GM18907 (cell line): ENCODE measurements around the gene CLTC.

Experiments used
- ATAC-seq: cut with Tn5 transposase; IDR thresholded peaks from one replicate; pipeline ENCODE4 v1.9.1; 2021; ENCODE audit warnings: mild to moderate bottlenecking, moderate library complexity; ENCODE audit not compliant: unreplicated experiment

Gene CLTC

GRCh38 chr17:59678918-59679317, 59.2 kb downstream of the CLTC start:
- ATAC-seq: no peak

DNA sequence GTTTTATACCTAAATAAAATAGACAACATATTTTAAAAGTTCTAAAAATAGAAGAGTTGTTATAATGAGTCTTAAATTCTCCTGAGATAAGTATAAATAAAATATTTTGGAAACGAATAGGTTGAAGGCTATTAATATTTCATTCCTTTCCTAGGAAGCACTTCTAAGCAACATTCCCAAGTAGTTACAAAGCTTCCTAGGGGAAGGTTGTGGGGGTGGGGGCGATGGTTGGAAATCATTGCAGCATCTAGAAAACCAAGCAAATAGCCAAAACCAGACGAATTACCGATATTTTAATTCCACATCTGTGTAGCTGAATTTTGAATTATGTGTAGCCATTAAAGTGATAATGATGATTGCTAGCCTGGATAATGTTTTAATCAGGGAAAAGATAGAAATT, 60.6 kb downstream of the CLTC start:
- no peak for ATAC-seq

- ATAC-seq: no peak
Measured at GRCh38 chr17:59683283-59683682, 63.6 kb downstream of the CLTC start.

- ATAC-seq: no peak
Measured at GRCh38 chr17:59684967-59685366, 65.3 kb downstream of the CLTC start.

DNA sequence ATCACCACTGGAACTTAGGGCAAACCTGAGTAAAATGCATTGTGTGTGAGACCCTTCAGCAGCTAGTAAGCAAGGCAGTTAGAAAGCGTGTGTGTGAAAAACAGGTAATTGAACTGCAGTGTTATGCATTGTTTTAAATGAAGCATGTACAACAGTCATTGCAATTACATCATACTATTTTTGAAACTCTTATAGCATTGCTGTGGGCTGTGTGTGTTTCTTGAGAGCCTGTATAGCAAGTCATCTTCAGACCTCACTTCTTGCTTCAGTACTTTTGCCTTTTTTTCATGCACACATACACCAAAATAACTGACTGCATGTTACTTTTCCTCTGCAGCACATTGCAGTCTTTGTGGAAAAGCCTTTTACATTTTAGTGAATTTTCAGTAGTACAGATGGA, 68.3 kb downstream of the CLTC start:
- no peak for ATAC-seq

DNA sequence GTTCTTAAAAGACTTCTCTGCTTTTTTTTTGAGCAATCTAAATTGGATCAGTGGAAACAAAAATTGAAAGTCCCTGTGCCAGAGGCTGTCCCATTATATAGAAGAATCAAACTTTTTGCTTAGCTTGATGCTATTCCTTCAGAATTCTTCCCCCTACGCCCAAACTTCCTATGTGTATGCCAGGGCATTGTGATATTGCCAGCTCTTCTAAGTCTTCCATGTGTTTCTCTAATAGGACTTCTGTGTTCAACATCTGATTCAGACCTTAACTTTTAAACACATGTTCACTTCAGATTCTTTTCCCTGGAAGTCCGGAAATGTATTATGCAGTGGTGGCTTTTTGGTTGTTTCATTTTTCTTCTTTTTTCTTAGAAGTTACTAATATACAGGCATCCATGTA, 68.8 kb downstream of the CLTC start:
- ATAC-seq: no peak

DNA sequence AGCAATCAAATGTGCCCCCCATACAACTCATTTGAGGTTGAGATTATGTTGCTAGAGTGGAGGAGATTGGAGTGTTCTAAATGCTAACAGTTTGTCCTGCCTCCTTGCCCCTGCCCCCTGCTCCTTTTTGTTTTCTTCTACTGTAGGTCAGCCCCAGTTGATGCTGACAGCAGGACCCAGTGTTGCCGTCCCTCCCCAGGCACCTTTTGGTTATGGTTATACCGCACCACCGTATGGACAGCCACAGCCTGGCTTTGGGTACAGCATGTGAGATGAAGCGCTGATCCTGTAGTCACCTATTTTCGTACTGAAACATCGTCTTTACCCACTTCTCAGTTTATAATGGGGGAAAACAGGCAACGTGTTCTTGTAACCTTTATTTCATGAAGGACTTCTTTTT, 73.9 kb downstream of the CLTC start:
- no peak for ATAC-seq

DNA sequence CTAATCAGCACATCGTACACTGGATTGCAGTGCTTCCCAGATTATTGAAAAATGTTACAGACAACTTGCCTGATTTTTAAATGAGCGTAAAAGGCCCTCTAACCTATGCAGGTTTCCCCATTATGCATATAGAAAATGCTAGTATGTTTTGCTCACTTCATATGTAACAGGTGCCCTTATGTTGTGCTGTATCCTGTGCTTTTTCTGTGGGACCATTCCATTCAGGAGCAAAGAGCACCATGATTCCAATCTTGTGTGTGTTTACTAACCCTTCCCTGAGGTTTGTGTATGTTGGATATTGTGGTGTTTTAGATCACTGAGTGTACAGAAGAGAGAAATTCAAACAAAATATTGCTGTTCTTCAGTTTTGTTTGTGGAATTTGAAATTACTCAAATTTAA, 74.6 kb downstream of the CLTC start:
- ATAC-seq: no peak

DNA sequence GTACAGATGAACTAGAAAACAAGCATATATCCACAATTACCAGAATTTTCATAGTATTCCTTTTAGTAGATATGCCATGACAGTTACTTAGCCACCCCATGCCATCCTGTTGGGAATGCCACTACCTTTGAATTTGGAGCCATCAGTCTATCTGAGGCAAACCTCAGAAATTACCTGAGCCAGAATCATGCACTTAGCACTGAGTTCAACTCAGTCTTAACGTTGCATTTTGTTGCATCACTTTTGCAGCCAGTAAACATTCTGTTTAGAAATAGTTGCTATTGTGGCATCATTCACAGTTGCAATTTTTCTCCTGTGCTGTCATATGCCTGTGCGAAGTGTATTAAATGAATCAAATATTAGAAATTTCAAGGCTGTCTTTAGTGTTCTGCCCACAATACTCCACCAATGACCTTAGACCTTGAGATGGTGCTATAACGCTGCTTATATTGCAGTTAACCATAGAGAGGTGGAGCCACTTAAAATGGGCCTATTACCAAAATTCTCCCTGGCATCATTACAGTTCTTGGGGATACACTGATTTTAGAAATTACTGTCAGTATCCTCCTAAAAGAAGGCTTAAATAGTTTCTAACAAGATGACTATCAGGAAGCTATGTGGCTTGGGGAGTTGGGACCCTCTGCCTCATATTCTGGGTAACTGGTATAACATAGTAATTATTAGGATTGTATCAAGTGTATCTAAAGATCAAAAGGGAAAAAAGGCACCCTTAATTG, 76.4 kb downstream of the CLTC start:
- no peak for ATAC-seq

DNA sequence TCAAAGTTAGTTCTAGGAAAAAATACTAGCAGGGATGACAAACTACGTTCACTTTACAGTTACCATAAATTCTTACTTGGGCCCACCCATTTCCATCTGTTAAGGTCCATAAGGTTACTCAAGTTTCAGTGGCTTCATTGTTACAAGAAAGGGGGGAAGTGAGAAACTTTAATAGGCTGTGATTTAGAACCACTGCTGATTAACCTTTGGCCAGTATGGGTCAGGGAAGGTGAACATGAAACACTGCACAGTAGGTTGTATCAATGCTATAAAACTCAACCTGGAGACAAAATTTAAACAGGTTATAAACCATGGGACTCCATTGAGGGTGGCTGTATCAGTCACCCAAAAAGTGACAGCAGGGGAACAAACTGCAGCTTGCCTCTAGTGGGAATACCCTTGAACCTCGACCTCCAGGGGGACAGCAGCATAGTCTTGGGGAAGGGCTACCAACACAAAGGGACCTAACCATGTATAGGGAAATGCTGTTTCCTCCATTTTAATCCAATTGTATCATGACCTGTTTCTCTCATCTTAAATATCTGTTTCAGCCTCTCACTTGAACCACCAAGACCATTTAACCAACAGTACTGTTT, 77.1 kb downstream of the CLTC start:
- no peak for ATAC-seq

DNA sequence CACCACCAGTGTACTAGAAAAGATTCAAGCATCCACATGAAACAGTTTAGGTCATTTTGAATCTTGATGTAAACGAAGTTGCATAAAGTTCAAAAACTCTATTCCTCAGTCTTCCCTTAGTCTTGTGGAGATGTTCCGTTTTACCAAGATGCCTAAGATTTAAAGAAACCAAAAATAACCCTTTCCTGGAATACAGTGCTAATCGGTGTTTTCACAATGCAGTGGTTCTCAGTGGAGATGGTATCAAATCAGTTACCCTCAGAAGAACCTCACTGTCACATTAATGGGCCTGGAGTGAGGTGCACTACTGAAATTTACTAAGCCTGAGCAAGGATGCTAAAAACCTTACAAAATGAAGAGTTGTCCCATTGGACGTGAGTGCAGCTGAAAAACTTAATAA, 78.4 kb downstream of the CLTC start:
- no peak for ATAC-seq

GRCh38 chr17:59699218-59699617, 79.5 kb downstream of the CLTC start:
- no peak for ATAC-seq

DNA sequence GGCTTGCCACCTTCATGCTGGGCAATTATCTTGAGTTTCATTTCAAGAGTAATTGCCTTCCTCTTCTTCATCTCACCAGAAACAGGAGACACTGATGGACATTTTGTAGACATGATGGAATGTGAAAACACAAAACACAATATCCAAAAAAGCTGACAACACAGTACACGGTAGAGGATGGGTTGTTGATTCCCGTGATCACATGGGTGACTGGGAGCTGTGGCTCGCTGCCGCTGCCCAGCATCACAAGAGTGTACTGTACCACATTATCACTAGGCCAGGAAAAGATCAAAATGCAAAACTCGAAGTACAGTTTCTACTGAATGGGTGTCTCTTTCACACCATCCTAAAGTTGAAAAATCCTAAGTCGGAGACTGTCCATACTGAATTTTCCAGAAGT, 80.1 kb downstream of the CLTC start:
- no peak for ATAC-seq

GRCh38 chr17:59702304-59702703, 82.6 kb downstream of the CLTC start:
- ATAC-seq: no peak

DNA sequence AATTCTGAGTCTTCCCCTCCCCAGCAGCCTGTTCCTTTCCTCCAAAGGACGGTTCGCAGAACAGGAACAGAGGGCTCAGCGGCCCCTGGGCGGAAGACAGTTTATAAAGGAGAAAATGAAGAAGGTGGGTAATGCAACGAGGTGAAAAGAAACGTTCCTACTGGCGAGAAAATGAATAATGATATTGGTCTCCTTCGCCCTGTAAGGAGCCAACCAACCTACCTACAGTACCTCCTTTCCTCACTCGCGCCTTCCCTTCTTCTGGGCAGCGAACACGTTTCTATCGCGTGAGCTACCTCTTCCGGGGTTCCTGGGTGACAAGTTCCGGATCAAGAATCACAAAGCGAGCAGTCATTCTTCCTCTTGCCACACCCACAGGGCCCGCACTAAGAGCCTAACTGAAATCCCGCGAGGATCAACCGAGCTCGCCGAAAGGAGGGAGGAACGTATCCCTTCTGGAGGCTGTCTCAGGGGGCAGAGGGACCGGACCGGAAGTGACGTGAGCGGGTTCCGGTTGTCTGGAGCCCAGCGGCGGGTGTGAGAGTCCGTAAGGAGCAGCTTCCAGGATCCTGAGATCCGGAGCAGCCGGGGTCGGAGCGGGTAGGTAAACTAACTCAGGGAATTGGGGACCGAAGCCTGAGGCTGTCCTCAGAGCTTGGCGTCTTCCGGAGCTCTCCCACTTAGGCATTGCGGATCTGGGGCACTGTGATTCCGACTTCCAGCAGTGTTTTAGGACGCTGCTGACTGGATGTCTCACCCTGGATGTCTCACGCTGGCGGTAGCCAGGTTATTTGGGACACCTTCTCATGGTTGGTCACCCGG, 87.7 kb downstream of the CLTC start, which contains the start of the genes PTRH2 and VMP1:
PTRH2 (minus strand) TSS at position 282 of the 822 bp plus-strand sequence. CDS start 9,452 bp downstream, outside the sequence.
VMP1 (plus strand) TSS at position 506 of the 822 bp plus-strand sequence. CDS start 23,793 bp downstream, outside the sequence.
- peak; percentile 95 for ATAC-seq

DNA sequence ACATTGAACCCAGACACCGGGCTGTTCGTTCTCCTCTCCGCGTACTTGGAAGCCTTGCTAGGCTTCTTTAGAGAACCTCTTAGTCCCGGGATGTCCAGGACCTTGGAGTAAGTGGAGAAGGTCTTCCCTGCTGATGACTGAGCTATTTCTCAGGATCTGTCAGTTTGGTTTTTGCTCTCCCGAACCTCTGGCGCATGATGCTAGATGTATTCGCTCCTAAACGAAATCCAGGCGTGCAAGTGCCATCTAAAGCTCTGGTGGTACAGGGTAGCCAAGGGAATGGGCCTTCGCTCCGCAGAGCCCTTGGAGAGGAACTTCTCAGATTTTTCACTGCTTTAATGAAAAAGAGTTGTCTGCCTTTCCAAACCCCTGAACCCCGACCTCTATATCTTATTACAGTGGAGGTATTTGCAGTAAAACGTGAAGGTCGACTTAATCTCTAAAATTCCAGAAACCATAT, 88.3 kb downstream of the CLTC start:
- ATAC-seq: no peak

GRCh38 chr17:59711936-59712335, 92.2 kb downstream of the CLTC start:
- ATAC-seq: no peak

DNA sequence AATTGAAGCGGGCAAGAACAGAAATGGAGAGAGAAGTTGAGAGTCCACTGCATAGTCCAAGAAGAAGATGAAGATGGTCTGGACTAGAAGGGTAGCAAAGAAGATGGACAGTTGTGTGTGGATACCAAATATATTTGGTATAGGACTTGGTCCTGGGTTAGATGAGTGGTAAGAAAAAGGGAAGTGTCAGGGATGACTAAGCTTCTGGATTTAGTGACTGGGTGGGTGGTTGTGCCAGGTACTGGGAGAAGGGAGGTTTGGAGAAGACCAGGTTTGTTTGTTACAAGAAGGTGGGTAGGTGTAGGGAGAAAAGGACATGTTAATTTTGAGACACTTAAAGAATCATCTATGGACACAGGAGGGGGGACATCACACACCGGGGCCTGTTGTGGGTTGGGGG, 93.2 kb downstream of the CLTC start:
- ATAC-seq: no peak

- ATAC-seq: no peak
Measured at GRCh38 chr17:59714255-59714654, 94.6 kb downstream of the CLTC start.

GRCh38 chr17:59716427-59716826, 96.7 kb downstream of the CLTC start:
- ATAC-seq: no peak

GRCh38 chr17:59719526-59719925, 99.8 kb downstream of the CLTC start:
- ATAC-seq: no peak

- ATAC-seq: no peak
Measured at GRCh38 chr17:59722623-59723022, 102.9 kb downstream of the CLTC start.
